Psoas muscle (tissue), 8 donors: ENCODE results near the gene AK9. TPM values are rescaled to one million over a fixed set of nuclear protein-coding genes. Genes with fewer than 3 reads are reported as not detected.

Source experiments
- ATAC-seq, 4 donors: fragments of 200-7000 bp; cut with Tn5 transposase; one replicate each; pipeline ENCODE4 v1.9.1; 2020; ENCODE audit warnings: moderate library complexity in 3 of 4, mild to moderate bottlenecking in 2 of 4
- DNase-seq, 2 donors: peaks; one replicate each; pipeline ENCODE4 v3.0.0-alpha.2; 2020
- H3K27ac ChIP-seq: fragments of 200-600 bp; one replicate; pipeline ENCODE4 v1.8.0; 2022
- H3K27me3 ChIP-seq, 3 donors: fragments of 200-600 bp in 1 of 3; one replicate each; pipeline versions ENCODE4 v1.6.1 to v1.8.0; 2013 to 2022; ENCODE audit warnings: low read length in 2 of 3, mild to moderate bottlenecking in 2 of 3, moderate library complexity in 1 of 3; ENCODE audit not compliant: insufficient read depth in 3 of 3
- H3K36me3 ChIP-seq, 2 donors: fragments of 200-600 bp in 1 of 2; one replicate each; pipeline versions ENCODE4 v1.6.1 to v1.8.0; 2013 to 2022; ENCODE audit warnings: low read depth in 1 of 2, mild to moderate bottlenecking in 1 of 2, moderate library complexity in 1 of 2; ENCODE audit not compliant: insufficient read depth in 1 of 2
- H3K4me1 ChIP-seq: fragments of 200-600 bp; one replicate; pipeline ENCODE4 v1.8.0; 2022
- H3K4me3 ChIP-seq: fragments of 200-600 bp; one replicate; pipeline ENCODE4 v1.8.0; 2022; ENCODE audit warnings: mild to moderate bottlenecking
- H3K9me3 ChIP-seq: fragments of 200-600 bp; one replicate; pipeline ENCODE4 v1.8.0; 2022
- CTCF ChIP-seq: fragments of 200-600 bp; IDR thresholded peaks from one replicate; pipeline ENCODE4 v1.8.0; 2022; ENCODE audit warnings: antibody characterized with exemption
- WGBS, 3 donors: extraction: QIAGEN DNeasy Blood & Tissue Kit; methylation state at CpG; one replicate each; pipeline versions ENCODE4 v1.1.6 to v1.1.7; 2013; 5-methylcytosine and 5-hydroxymethylcytosine counted together
- intact Hi-C, 2 donors: fragments of 100-400 bp; cut with DNase I; formaldehyde crosslinking; loops; one replicate each; pipeline versions ENCODE4 v1.11.0 to v1.14.2; 2022
- polyA plus RNA-seq, 3 donors: library from polyadenylated mRNA; stranded (reverse); fragments of 200-250 nt; gene quantifications; one replicate each; pipeline ENCODE4 v1.2.3, GENCODE V29; 2013
- total RNA-seq, 4 donors: library from RNA; stranded (reverse); fragmentation: NEBNext Ultra II Directional in 2 of 4; extraction: Animal tissue kit (Norgen Biotek cat#: 25700) in 2 of 4; gene quantifications; one replicate each; pipeline versions ENCODE4 v1.2.1 to v1.2.4, GENCODE V29; 2021 to 2023
- donor health status: healthy with polysubstance abuse.
- donor health status: DM: no; HTN: no; CAD: no; lungs with moderate emphysema.
- donor health status: Bipolar disorder and iron deficiency.
- donor health status: healthy.
- donor health status: DM: yes; HTN: yes; CAD: no.
- donor health status: DM: no; HTN: no; CAD: no.
- donor health status: DM: no; HTN: no; CAD: no.
- donor health status: DM: yes; HTN: yes; CAD: no.

The AK9 gene
- total and polyA plus RNA-seq, 7 donors, result 2.0 to 7.4 (median 5.3) TPM

- Histone ChIP-seq H3K4me1 (no peaks in the 10 kb centered on the region), H3K4me3 (no peak overlapping the region), H3K9me3 (no peaks in the 10 kb centered on the region), H3K36me3 (peaks cover 0 to 6% of the 10 kb centered on the region in 2 donors), H3K27me3 (no peaks in the 10 kb centered on the region), H3K27ac (no peak overlapping the region)
- TF ChIP-seq CTCF, result no peak
- intact Hi-C loops, result no loop called here
- ATAC-seq, result no peak
- no peak for DNase-seq
- WGBS, 3 donors, result 78 to 82% (median 80%) methylated on average over 5 of the region's 5 CpGs
Measured at GRCh38 chr6:109653264-109653663, 37.7 kb downstream of the AK9 start.

- intact Hi-C loops, result no loop called here
- Histone ChIP-seq H3K4me1 (no peaks in the 10 kb centered on the region), H3K4me3 (no peak overlapping the region), H3K27ac (no peak overlapping the region), H3K36me3 (peaks cover 0 to 27% of the 10 kb centered on the region in 2 donors), H3K9me3 (no peaks in the 10 kb centered on the region), H3K27me3 (no peaks in the 10 kb centered on the region)
- ATAC-seq (no peak), DNase-seq (no peak)
- WGBS, 3 donors, result 95 to 97% (median 96%) methylated on average over 2 of the region's 2 CpGs
- TF ChIP-seq CTCF, result no peak
Measured at GRCh38 chr6:109644131-109644530, 46.9 kb downstream of the AK9 start.

- Histone ChIP-seq H3K27ac (no peak overlapping the region), H3K9me3 (no peaks in the 10 kb centered on the region), H3K4me3 (no peak overlapping the region), H3K36me3 (peaks cover 0 to 16% of the 10 kb centered on the region in 2 donors), H3K27me3 (no peaks in the 10 kb centered on the region), H3K4me1 (no peaks in the 10 kb centered on the region)
- 87 to 92% (median 90%) methylated on average over 1 of the region's 1 CpG for WGBS, 3 donors
- ATAC-seq, result no peak
- intact Hi-C loops, result no loop called here
- TF ChIP-seq CTCF, result no peak
- DNase-seq, result no peak
Measured at GRCh38 chr6:109632405-109632804, 58.6 kb downstream of the AK9 start.

GRCh38 chr6:109631403-109631802 lies 59.6 kb downstream of the AK9 start:
- Histone ChIP-seq H3K9me3 (no peaks in the 10 kb centered on the region), H3K27ac (no peak overlapping the region), H3K4me3 (no peak overlapping the region), H3K36me3 (peaks cover 0 to 16% of the 10 kb centered on the region in 2 donors), H3K4me1 (no peaks in the 10 kb centered on the region), H3K27me3 (no peaks in the 10 kb centered on the region)
- DNase-seq, result no peak
- WGBS, 3 donors, result 94 to 97% (median 95%) methylated on average over 1 of the region's 1 CpG
- intact Hi-C loops, result no loop called here
- no peak for ATAC-seq
- TF ChIP-seq CTCF, result no peak
